ENCODE data around the gene CXCR6. TPM values are rescaled to one million over a fixed set of nuclear protein-coding genes. Genes with fewer than 3 reads are reported as not detected.
"Not testable (repeated sequence)": the region's sequence is repeated elsewhere in the genome, so short reads cannot be mapped to it uniquely, and the experiment has no call there.

CXCR6 gene
- total and polyA plus RNA-seq, 4 donors, result 0.10 to 0.30 (median 0.14) TPM; not detected in 1

- DNase-seq (ENCODE audit: low read depth in 4 of 6, low spot score in 6 of 6), result no peak
- Histone ChIP-seq H3K27ac (ENCODE audit: low read depth, low read length) (no peak overlapping the region), H3K36me3 (ENCODE audit: control insufficient read depth, insufficient read depth, low read length) (no peaks in the 10 kb centered on the region), H3K4me3 (ENCODE audit: low read depth, low read length) (no peak overlapping the region), H3K27me3 (ENCODE audit: control insufficient read depth, insufficient read depth, low read length) (no peaks in the 10 kb centered on the region), H3K9me3 (ENCODE audit: control insufficient read depth, insufficient read depth, low read length) (no peaks in the 10 kb centered on the region), H3K4me1 (ENCODE audit: control insufficient read depth, insufficient read depth, low read length) (peaks cover 19% of the 10 kb centered on the region)
- WGBS (ENCODE audit: insufficient coverage), result 0% methylated on average over 1 of the region's 3 CpGs
Measured at GRCh38 chr3:45990181-45990580, 46.9 kb downstream of the CXCR6 start.

- DNase-seq (ENCODE audit: low read depth in 4 of 6, low spot score in 6 of 6), result no peak
- Histone ChIP-seq H3K4me1 (ENCODE audit: control insufficient read depth, insufficient read depth, low read length) (peaks cover 23% of the 10 kb centered on the region), H3K36me3 (ENCODE audit: control insufficient read depth, insufficient read depth, low read length) (no peaks in the 10 kb centered on the region), H3K27me3 (ENCODE audit: control insufficient read depth, insufficient read depth, low read length) (no peaks in the 10 kb centered on the region), H3K9me3 (ENCODE audit: control insufficient read depth, insufficient read depth, low read length) (no peaks in the 10 kb centered on the region), H3K4me3 (ENCODE audit: low read depth, low read length) (no peak overlapping the region), H3K27ac (ENCODE audit: low read depth, low read length) (no peak overlapping the region)
- WGBS (ENCODE audit: insufficient coverage), result 88% methylated on average over 2 of the region's 6 CpGs
Measured at GRCh38 chr3:45991341-45991740, 48.1 kb downstream of the CXCR6 start.

- H3K9me3 ChIP-seq (ENCODE audit: control insufficient read depth, insufficient read depth, low read length), result no peaks in the 10 kb centered on the region
- no CpG with 5 or more reads among the region's 2 CpGs for WGBS (ENCODE audit: insufficient coverage)
- H3K36me3 ChIP-seq (ENCODE audit: control insufficient read depth, insufficient read depth, low read length), result no peaks in the 10 kb centered on the region
- no peak for DNase-seq (ENCODE audit: low read depth in 4 of 6, low spot score in 6 of 6)
- H3K27ac ChIP-seq (ENCODE audit: low read depth, low read length), result no peak overlapping the region
- H3K4me3 ChIP-seq (ENCODE audit: low read depth, low read length), result no peak overlapping the region
- H3K27me3 ChIP-seq (ENCODE audit: control insufficient read depth, insufficient read depth, low read length), result no peaks in the 10 kb centered on the region
- H3K4me1 ChIP-seq (ENCODE audit: control insufficient read depth, insufficient read depth, low read length), result peaks cover 22% of the 10 kb centered on the region
Measured at GRCh38 chr3:45992133-45992729, 49.0 kb downstream of the CXCR6 start.

- 76% methylated on average over 2 of the region's 2 CpGs for WGBS (ENCODE audit: insufficient coverage)
- no peaks in the 10 kb centered on the region for H3K36me3 ChIP-seq (ENCODE audit: control insufficient read depth, insufficient read depth, low read length)
- H3K4me1 ChIP-seq (ENCODE audit: control insufficient read depth, insufficient read depth, low read length), result peaks cover 17% of the 10 kb centered on the region
- no peak overlapping the region for H3K27ac ChIP-seq (ENCODE audit: low read depth, low read length)
- H3K4me3 ChIP-seq (ENCODE audit: low read depth, low read length), result no peak overlapping the region
- H3K9me3 ChIP-seq (ENCODE audit: control insufficient read depth, insufficient read depth, low read length), result no peaks in the 10 kb centered on the region
- H3K27me3 ChIP-seq (ENCODE audit: control insufficient read depth, insufficient read depth, low read length), result no peaks in the 10 kb centered on the region
- DNase-seq (ENCODE audit: low read depth in 4 of 6, low spot score in 6 of 6), result no peak
Measured at GRCh38 chr3:45992821-45993221, 49.6 kb downstream of the CXCR6 start.

- H3K4me3 ChIP-seq (ENCODE audit: low read depth, low read length), result no peak overlapping the region
- DNase-seq (ENCODE audit: low read depth in 4 of 6, low spot score in 6 of 6), result no peak
- WGBS (ENCODE audit: insufficient coverage), result 82% methylated on average over 2 of the region's 3 CpGs
- no peak overlapping the region for H3K27ac ChIP-seq (ENCODE audit: low read depth, low read length)
- H3K36me3 ChIP-seq (ENCODE audit: control insufficient read depth, insufficient read depth, low read length), result no peaks in the 10 kb centered on the region
- no peaks in the 10 kb centered on the region for H3K27me3 ChIP-seq (ENCODE audit: control insufficient read depth, insufficient read depth, low read length)
- H3K4me1 ChIP-seq (ENCODE audit: control insufficient read depth, insufficient read depth, low read length), result peaks cover 11% of the 10 kb centered on the region
- H3K9me3 ChIP-seq (ENCODE audit: control insufficient read depth, insufficient read depth, low read length), result no peaks in the 10 kb centered on the region
Measured at GRCh38 chr3:45993421-45994027, 50.3 kb downstream of the CXCR6 start.

GRCh38 chr3:45994419-45995235 lies 51.4 kb downstream of the CXCR6 start:
- peak in 1 of 6 donors; percentile 18 for DNase-seq (ENCODE audit: low read depth in 4 of 6, low spot score in 6 of 6)
- peak overlapping the region; percentile 65 for H3K27ac ChIP-seq (ENCODE audit: low read depth, low read length)
- H3K4me1 ChIP-seq (ENCODE audit: control insufficient read depth, insufficient read depth, low read length), result peaks cover 11% of the 10 kb centered on the region
- H3K9me3 ChIP-seq (ENCODE audit: control insufficient read depth, insufficient read depth, low read length), result no peaks in the 10 kb centered on the region
- H3K27me3 ChIP-seq (ENCODE audit: control insufficient read depth, insufficient read depth, low read length), result no peaks in the 10 kb centered on the region
- H3K36me3 ChIP-seq (ENCODE audit: control insufficient read depth, insufficient read depth, low read length), result no peaks in the 10 kb centered on the region
- peak overlapping the region; percentile 84 for H3K4me3 ChIP-seq (ENCODE audit: low read depth, low read length)
- WGBS (ENCODE audit: insufficient coverage), result 16% methylated on average over 7 of the region's 16 CpGs

- H3K4me3 ChIP-seq (ENCODE audit: low read depth, low read length), result peak within 1 kb of the TSS; percentile 84
- no peaks in the 10 kb centered on the region for H3K9me3 ChIP-seq (ENCODE audit: control insufficient read depth, insufficient read depth, low read length)
- H3K4me1 ChIP-seq (ENCODE audit: control insufficient read depth, insufficient read depth, low read length), result peaks cover 11% of the 10 kb centered on the region
- H3K27me3 ChIP-seq (ENCODE audit: control insufficient read depth, insufficient read depth, low read length), result no peaks in the 10 kb centered on the region
- WGBS (ENCODE audit: insufficient coverage), result 2% methylated on average over 65 of the region's 67 CpGs
- peak within 1 kb of the TSS; percentile 65 for H3K27ac ChIP-seq (ENCODE audit: low read depth, low read length)
- H3K36me3 ChIP-seq (ENCODE audit: control insufficient read depth, insufficient read depth, low read length), result no peaks in the 10 kb centered on the region
- peak; percentile 54 to 95 (median 68) for DNase-seq (ENCODE audit: low read depth in 4 of 6, low spot score in 6 of 6)
Measured at GRCh38 chr3:45995236-45996192, 52.2 kb downstream of the CXCR6 start, which contains the start of gene FYCO1. FYCO1 (minus strand) TSS chr3:45995824; CDS start chr3:45984910, 10,914 bp downstream.

- H3K27ac ChIP-seq (ENCODE audit: low read depth, low read length); H3K9me3 ChIP-seq (ENCODE audit: control insufficient read depth, insufficient read depth, low read length); H3K27me3 ChIP-seq (ENCODE audit: control insufficient read depth, insufficient read depth, low read length); DNase-seq (ENCODE audit: low read depth in 4 of 6, low spot score in 6 of 6); H3K4me3 ChIP-seq (ENCODE audit: low read depth, low read length); H3K36me3 ChIP-seq (ENCODE audit: control insufficient read depth, insufficient read depth, low read length): not testable (repeated sequence)
- H3K4me1 ChIP-seq (ENCODE audit: control insufficient read depth, insufficient read depth, low read length), result peaks cover 11% of the 10 kb centered on the region
- 97% methylated on average over 13 of the region's 19 CpGs for WGBS (ENCODE audit: insufficient coverage)
Measured at GRCh38 chr3:45997499-45997898, 54.2 kb downstream of the CXCR6 start.

GRCh38 chr3:45997942-45998341 lies 54.7 kb downstream of the CXCR6 start:
- no peak overlapping the region for H3K27ac ChIP-seq (ENCODE audit: low read depth, low read length)
- no peaks in the 10 kb centered on the region for H3K9me3 ChIP-seq (ENCODE audit: control insufficient read depth, insufficient read depth, low read length)
- no peaks in the 10 kb centered on the region for H3K27me3 ChIP-seq (ENCODE audit: control insufficient read depth, insufficient read depth, low read length)
- WGBS (ENCODE audit: insufficient coverage), result no CpG with 5 or more reads among the region's 2 CpGs
- H3K36me3 ChIP-seq (ENCODE audit: control insufficient read depth, insufficient read depth, low read length), result no peaks in the 10 kb centered on the region
- H3K4me3 ChIP-seq (ENCODE audit: low read depth, low read length), result no peak overlapping the region
- no peak for DNase-seq (ENCODE audit: low read depth in 4 of 6, low spot score in 6 of 6)
- peaks cover 11% of the 10 kb centered on the region for H3K4me1 ChIP-seq (ENCODE audit: control insufficient read depth, insufficient read depth, low read length)

Measured in spinal cord (tissue), 10 donors.